Regular cardiac myocyte (primary cell): ENCODE measurements around the gene AKAP14. TPM values are rescaled to one million over a fixed set of nuclear protein-coding genes. Genes with fewer than 3 reads are reported as not detected.

Experiments
- total RNA-seq: library from RNA; depleted of rRNA; stranded (reverse); fragments of >200 nt; gene quantifications from 2 replicates; pipeline ENCODE4 v1.2.3, GENCODE V29; 2014

AKAP14 gene
- total RNA-seq = not detected in 2 replicates

DNA sequence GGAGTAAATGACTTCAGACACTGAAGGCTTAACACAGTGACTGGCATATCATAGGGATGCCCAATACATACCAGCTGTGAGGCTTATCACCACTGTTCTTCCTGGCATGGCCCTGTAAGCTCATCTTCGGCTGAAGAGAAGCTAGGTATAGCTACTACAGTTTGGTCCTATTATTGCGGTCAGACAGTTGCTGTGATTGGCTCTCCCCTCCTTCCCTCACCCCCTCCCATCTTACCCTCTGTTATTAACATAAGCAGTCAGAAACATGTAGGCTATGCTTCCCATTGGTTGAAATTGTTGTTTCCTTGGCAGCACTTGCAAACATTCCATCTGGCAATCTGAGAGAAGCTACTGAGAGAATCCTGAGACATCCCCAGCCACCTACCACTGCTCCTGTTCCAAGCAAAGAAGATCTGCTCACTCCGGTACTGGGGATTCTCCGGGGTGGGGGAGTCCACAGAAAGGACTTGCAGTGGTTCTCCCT lies at the start of gene AKAP14:
AKAP14 (plus strand) TSS at position 51 of the 484 bp plus-strand sequence. CDS start 7,331 bp downstream, outside the sequence.

DNA sequence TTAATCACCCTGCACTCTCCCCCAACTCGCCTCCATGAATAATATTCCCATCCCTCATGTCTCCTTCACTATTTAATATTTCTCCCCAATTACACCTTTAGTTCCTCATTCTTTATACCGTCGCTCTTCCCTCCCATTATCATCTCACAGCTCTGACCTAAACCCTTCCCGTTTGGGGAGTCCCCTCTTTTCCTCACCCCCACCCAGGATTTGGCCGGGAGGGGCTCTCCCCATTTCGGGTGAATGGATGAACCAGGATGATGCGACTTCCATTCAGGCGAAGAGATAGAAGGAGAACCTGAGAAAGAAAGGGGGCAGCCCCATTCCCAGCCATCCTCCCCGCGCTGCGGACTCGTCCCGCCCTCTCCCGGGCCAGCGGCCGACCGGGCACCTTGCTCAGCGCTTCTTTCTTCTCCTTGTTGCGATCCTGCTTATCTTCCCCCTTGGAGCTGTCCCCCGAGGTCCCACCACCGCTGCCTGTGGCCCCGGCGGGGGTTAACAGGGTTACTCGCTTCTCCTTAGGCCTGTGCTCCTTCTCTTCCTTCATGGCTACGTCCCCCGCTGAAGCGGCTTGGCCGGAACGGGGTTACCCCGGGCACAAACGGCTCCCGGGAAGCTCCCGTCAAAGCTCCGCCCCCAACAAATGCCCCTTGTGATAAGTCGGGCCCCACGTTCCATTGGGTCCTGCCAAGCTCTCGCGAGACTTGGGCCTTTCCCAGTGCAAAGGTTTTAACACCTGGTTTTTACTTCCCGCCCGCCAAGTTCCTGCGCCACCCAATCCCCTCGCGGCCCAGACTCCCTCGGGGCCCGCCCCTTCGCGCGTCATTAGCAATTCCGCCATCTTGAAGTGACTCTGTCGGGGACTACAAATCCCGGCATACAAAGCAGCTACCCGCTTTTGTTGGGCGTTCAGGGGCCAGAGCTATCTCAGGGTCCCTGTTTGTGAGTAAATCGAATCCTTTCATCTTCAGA lies 43.0 kb upstream of the AKAP14 start, which contains the start of gene UPF3B:
UPF3B (minus strand) TSS at position 582 of the 972 bp plus-strand sequence; CDS start at position 547, 35 bp downstream.

GRCh38 chrX:119871599-119872395 lies 23.9 kb upstream of the AKAP14 start, which contains the start of the genes NDUFA1 and RNF113A:
Gene NDUFA1 (plus strand): TSS chrX:119871832. CDS start chrX:119871912, 80 bp downstream.
Gene RNF113A (minus strand): TSS chrX:119871733. CDS start chrX:119871613, 120 bp downstream.

GRCh38 chrX:119943185-119943988 lies 47.7 kb downstream of the AKAP14 start, which contains the start of gene NKAP:
Gene NKAP (minus strand): TSS chrX:119943751. CDS start chrX:119943605, 146 bp downstream.

Other genes with a start within 250 kb of the AKAP14 start
- 13.0 and 17.5 TPM in 2 replicates for gene SEPTIN6, start 202.7 kb upstream of the AKAP14 start, total RNA-seq
- 0.28 TPM in 1 of 2 replicates, not detected in the other for gene SOWAHD, start 137.3 kb upstream of the AKAP14 start, total RNA-seq
- 5,330 and 10,791 TPM in 2 replicates for gene RPL39, start 104.3 kb upstream of the AKAP14 start, total RNA-seq
- gene UPF3B, start 42.9 kb upstream of the AKAP14 start, total RNA-seq = 0.85 and 1.5 TPM in 2 replicates
- 20.1 and 24.2 TPM in 2 replicates for gene RNF113A, start 24.2 kb upstream of the AKAP14 start, total RNA-seq
- gene NDUFA1, start 24.1 kb upstream of the AKAP14 start, total RNA-seq = 56.7 and 58.7 TPM in 2 replicates
- gene NKAP, start 47.9 kb downstream of the AKAP14 start, total RNA-seq = 3.9 and 4.4 TPM in 2 replicates
- not detected in 2 replicates for gene RHOXF2B, start 181.8 kb downstream of the AKAP14 start, total RNA-seq
- not detected in 2 replicates for gene RHOXF1, start 220.0 kb downstream of the AKAP14 start, total RNA-seq